Measurements from ENCODE around the gene SLC66A2. TPM values are rescaled to one million over a fixed set of nuclear protein-coding genes. Genes with fewer than 3 reads are reported as not detected.

Gene SLC66A2
- total and polyA plus RNA-seq, 8 donors, result 17.3 to 69.8 (median 24.4) TPM

GRCh38 chr18:79862562-79862961, 88.9 kb downstream of the SLC66A2 start:
- ATAC-seq (no peak), DNase-seq (no peak)
- no peak overlapping the region for H3K4me3 ChIP-seq
- peaks cover 0 to 16% of the 10 kb centered on the region in 2 donors for H3K9me3 ChIP-seq
- H3K27me3 ChIP-seq, result peaks cover 0 to 20% of the 10 kb centered on the region in 2 donors
- H3K4me1 ChIP-seq, result no peaks in the 10 kb centered on the region
- no peak for TF ChIP-seq CTCF (IDR thresholded peaks at IDR 0.05)
- intact Hi-C loops (cut with DNase I), result no loop called here
- no peak overlapping the region for H3K27ac ChIP-seq
- no peaks in the 10 kb centered on the region for H3K36me3 ChIP-seq

GRCh38 chr18:79861687-79862086, 89.8 kb downstream of the SLC66A2 start:
- Histone ChIP-seq H3K27ac (no peak overlapping the region), H3K36me3 (no peaks in the 10 kb centered on the region), H3K4me3 (no peak overlapping the region), H3K27me3 (peaks cover 0 to 20% of the 10 kb centered on the region in 2 donors), H3K9me3 (peaks cover 0 to 16% of the 10 kb centered on the region in 2 donors), H3K4me1 (peaks cover 0 to under 1% of the 10 kb centered on the region in 2 donors)
- DNase-seq, result no peak
- intact Hi-C loops (cut with DNase I), result no loop called here
- no peak for ATAC-seq
- no peak for TF ChIP-seq CTCF (IDR thresholded peaks at IDR 0.05)

- no peak for ATAC-seq
- no peak overlapping the region for H3K27ac ChIP-seq
- peaks cover 0 to 16% of the 10 kb centered on the region in 2 donors for H3K9me3 ChIP-seq
- intact Hi-C loops (cut with DNase I), result no loop called here
- H3K4me1 ChIP-seq, result peaks cover 0 to 6% of the 10 kb centered on the region in 2 donors
- no peak overlapping the region for H3K4me3 ChIP-seq
- peaks cover 0 to 30% of the 10 kb centered on the region in 2 donors for H3K27me3 ChIP-seq
- no peaks in the 10 kb centered on the region for H3K36me3 ChIP-seq
- TF ChIP-seq CTCF (IDR thresholded peaks at IDR 0.05), result no peak
- DNase-seq, result no peak
These were observed 92.1 kb downstream of the SLC66A2 start for GRCh38 chr18:79859314-79859713.

GRCh38 chr18:79857082-79857671, 94.3 kb downstream of the SLC66A2 start:
- H3K9me3 ChIP-seq, result peaks cover 0 to 3% of the 10 kb centered on the region in 2 donors
- H3K4me3 ChIP-seq, result no peak overlapping the region
- H3K27ac ChIP-seq, result no peak overlapping the region
- no peak for TF ChIP-seq CTCF (IDR thresholded peaks at IDR 0.05)
- H3K36me3 ChIP-seq, result no peaks in the 10 kb centered on the region
- ATAC-seq (peak; percentile 33), DNase-seq (peak in 3 of 4 donors; percentile 41 to 69 (median 50))
- intact Hi-C loops (cut with DNase I), result no loop called here
- H3K27me3 ChIP-seq, result peaks cover 0 to 13% of the 10 kb centered on the region in 2 donors
- peaks cover 0 to 6% of the 10 kb centered on the region in 2 donors for H3K4me1 ChIP-seq

GRCh38 chr18:79856119-79857007, 95.1 kb downstream of the SLC66A2 start:
- peak; percentile 61 for ATAC-seq
- intact Hi-C loops (cut with DNase I), result no loop called here

More at GRCh38 chr18:79856119-79857007, 95.1 kb downstream of the SLC66A2 start:
- Histone ChIP-seq H3K27ac (no peak overlapping the region), H3K9me3 (no peaks in the 10 kb centered on the region), H3K4me3 (no peak overlapping the region), H3K36me3 (no peaks in the 10 kb centered on the region), H3K4me1 (peaks cover 0 to 6% of the 10 kb centered on the region in 2 donors), H3K27me3 (peaks cover 0 to 13% of the 10 kb centered on the region in 2 donors)
- no peak for TF ChIP-seq CTCF (IDR thresholded peaks at IDR 0.05)
- DNase-seq, result peak in 2 of 4 donors; percentile 43 to 53

Data from left lung (tissue), 10 donors.